SK-N-MC (cell line): ENCODE results near the gene FCGBP.

ENCODE experiments used
- EZH2 ChIP-seq: fragments of 200-600 bp; sonication (generic); IDR thresholded peaks from one replicate; pipeline ENCODE4 v1.6.1; 2017; ENCODE audit warnings: antibody characterized with exemption
- POLR2AphosphoS5 ChIP-seq: IDR thresholded peaks from 2 replicates; pipeline ENCODE4 v1.6.1; 2012; ENCODE audit warnings: mild to moderate bottlenecking, low read depth, low read length, borderline replicate concordance

DNA sequence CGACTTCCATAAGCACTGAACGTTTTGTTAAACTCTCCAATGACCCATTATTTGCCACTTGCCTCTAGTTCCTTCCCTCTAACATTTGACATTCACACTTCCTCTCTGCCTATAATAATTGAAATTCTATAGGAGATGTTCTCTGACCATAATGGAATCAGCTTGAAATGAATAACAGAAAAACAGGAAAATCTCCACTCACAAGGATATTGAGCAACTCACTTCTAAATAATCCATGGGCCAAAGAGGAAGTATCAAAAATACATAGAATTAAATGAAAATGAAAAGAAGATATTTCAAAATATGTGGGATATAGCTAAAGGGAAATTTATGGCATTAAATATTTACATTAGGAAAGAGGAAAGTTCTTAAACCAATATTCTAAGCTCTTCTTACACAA is 3.4 kb upstream of the FCGBP start:
- TF ChIP-seq EZH2 (no peak), POLR2AphosphoS5 (no peak)
